Muscle of leg (tissue), 11 donors: ENCODE measurements around the gene PTRHD1. TPM values are rescaled to one million over a fixed set of nuclear protein-coding genes. Genes with fewer than 3 reads are reported as not detected.

Experiments
- DNase-seq: peaks from one replicate; pipeline ENCODE4 v3.0.0; 2013
- H3K27ac ChIP-seq: one replicate; pipeline ENCODE4 v1.5.1; 2013; ENCODE audit warnings: mild to moderate bottlenecking, low read length, control low read depth
- H3K27me3 ChIP-seq: one replicate; pipeline ENCODE4 v1.6.1; 2013; ENCODE audit warnings: low read length; ENCODE audit not compliant: control insufficient read depth, insufficient read depth
- H3K36me3 ChIP-seq: one replicate; pipeline ENCODE4 v1.6.1; 2013; ENCODE audit warnings: low read length; ENCODE audit not compliant: control insufficient read depth, insufficient read depth
- H3K4me1 ChIP-seq: one replicate; pipeline ENCODE4 v1.6.1; 2013; ENCODE audit warnings: low read length; ENCODE audit not compliant: control insufficient read depth, insufficient read depth
- H3K4me3 ChIP-seq: one replicate; pipeline ENCODE4 v1.5.1; 2013; ENCODE audit warnings: low read length, control low read depth
- H3K9me3 ChIP-seq: replicated peaks from 2 replicates; pipeline ENCODE4 v1.6.1; 2013; ENCODE audit warnings: low read depth, low read length; ENCODE audit not compliant: control insufficient read depth
- WGBS: methylation state at CpG from one replicate; pipeline ENCODE4 v1.1.5; 2013; ENCODE audit warnings: missing lambda C conversion rate; ENCODE audit not compliant: insufficient coverage; 5-methylcytosine and 5-hydroxymethylcytosine counted together
- polyA plus RNA-seq, 8 donors: library from polyadenylated mRNA; unstranded; fragments of 120-200 nt; gene quantifications; one replicate each; pipeline versions ENCODE4 v1.2.1 to v1.2.3, GENCODE V29; 2013; ENCODE audit warnings: inconsistent platforms in 1 of 8, low replicate concordance in 1 of 8; ENCODE audit not compliant: insufficient read length in 8 of 8, insufficient read depth in 1 of 8
- total RNA-seq: library from RNA; stranded (reverse); fragments of 120-200 nt; gene quantifications from one replicate; pipeline ENCODE4 v1.2.4, GENCODE V29; 2013

Gene PTRHD1
- total and polyA plus RNA-seq, 9 donors = 35.9 to 60.9 (median 42.1) TPM

DNA sequence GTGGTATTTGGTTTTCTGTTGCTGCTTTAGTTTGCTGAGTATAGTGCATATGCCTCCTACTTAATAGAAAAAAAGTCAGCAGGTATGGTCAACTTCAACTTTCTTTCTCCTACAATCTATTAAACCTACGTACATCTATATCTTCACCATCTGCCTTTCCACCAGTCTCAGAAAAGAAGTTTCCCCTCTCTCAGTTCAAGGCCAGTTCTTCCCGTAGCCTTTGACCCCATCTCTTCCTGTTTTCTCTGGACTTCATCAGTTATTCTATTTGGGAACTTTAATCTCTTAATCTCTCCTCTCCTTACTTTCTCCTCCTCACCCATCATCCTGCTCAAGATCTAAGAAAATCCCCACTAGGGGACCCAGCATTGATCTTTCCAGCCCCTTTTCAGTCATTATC is 5.7 kb downstream of the PTRHD1 start:
- no peak for DNase-seq
- peaks cover 13% of the 10 kb centered on the region for H3K36me3 ChIP-seq
- no peak overlapping the region for H3K27ac ChIP-seq
- no peaks in the 10 kb centered on the region for H3K27me3 ChIP-seq
- H3K4me1 ChIP-seq = peaks cover 6% of the 10 kb centered on the region
- WGBS = 64% methylated on average over 2 of the region's 2 CpGs
- H3K9me3 ChIP-seq = no peaks in the 10 kb centered on the region
- no peak overlapping the region for H3K4me3 ChIP-seq

- no peak overlapping the region for H3K27ac ChIP-seq
- H3K36me3 ChIP-seq = peaks cover 13% of the 10 kb centered on the region
- no peak overlapping the region for H3K4me3 ChIP-seq
- H3K27me3 ChIP-seq = no peaks in the 10 kb centered on the region
- DNase-seq = peak; percentile 43
- no peaks in the 10 kb centered on the region for H3K9me3 ChIP-seq
- 69% methylated on average over 6 of the region's 6 CpGs for WGBS
- H3K4me1 ChIP-seq = peaks cover 6% of the 10 kb centered on the region
These were observed 7.4 kb downstream of the PTRHD1 start for GRCh38 chr2:24785671-24786321.

GRCh38 chr2:24783641-24784040 is 9.6 kb downstream of the PTRHD1 start:
- Histone ChIP-seq H3K9me3 (no peaks in the 10 kb centered on the region), H3K27me3 (no peaks in the 10 kb centered on the region), H3K4me1 (peaks cover 6% of the 10 kb centered on the region), H3K36me3 (no peaks in the 10 kb centered on the region), H3K27ac (no peak overlapping the region), H3K4me3 (no peak overlapping the region)
- WGBS = no CpG with 5 or more reads among the region's 3 CpGs
- no peak for DNase-seq

- no peak for DNase-seq
- Histone ChIP-seq H3K4me3 (no peak overlapping the region), H3K36me3 (peaks cover under 1% of the 10 kb centered on the region), H3K27me3 (no peaks in the 10 kb centered on the region), H3K27ac (no peak overlapping the region), H3K9me3 (no peaks in the 10 kb centered on the region), H3K4me1 (no peaks in the 10 kb centered on the region)
- no CpG with 5 or more reads among the region's 2 CpGs for WGBS
These were observed 14.1 kb downstream of the PTRHD1 start for GRCh38 chr2:24779116-24779515.

GRCh38 chr2:24774373-24774772 is 18.8 kb downstream of the PTRHD1 start:
- Histone ChIP-seq H3K27me3 (no peaks in the 10 kb centered on the region), H3K4me3 (no peak overlapping the region), H3K9me3 (no peaks in the 10 kb centered on the region), H3K36me3 (peaks cover 22% of the 10 kb centered on the region), H3K4me1 (peaks cover 2% of the 10 kb centered on the region), H3K27ac (no peak overlapping the region)
- DNase-seq = no peak
- 54% methylated on average over 2 of the region's 3 CpGs for WGBS

GRCh38 chr2:24771764-24772586 is 21.2 kb downstream of the PTRHD1 start:
- H3K4me3 ChIP-seq = no peak overlapping the region
- H3K36me3 ChIP-seq = peaks cover 34% of the 10 kb centered on the region
- no peak overlapping the region for H3K27ac ChIP-seq
- no peak for DNase-seq
- H3K9me3 ChIP-seq = no peaks in the 10 kb centered on the region
- no peaks in the 10 kb centered on the region for H3K27me3 ChIP-seq
- peaks cover 2% of the 10 kb centered on the region for H3K4me1 ChIP-seq
- 59% methylated on average over 2 of the region's 5 CpGs for WGBS

DNA sequence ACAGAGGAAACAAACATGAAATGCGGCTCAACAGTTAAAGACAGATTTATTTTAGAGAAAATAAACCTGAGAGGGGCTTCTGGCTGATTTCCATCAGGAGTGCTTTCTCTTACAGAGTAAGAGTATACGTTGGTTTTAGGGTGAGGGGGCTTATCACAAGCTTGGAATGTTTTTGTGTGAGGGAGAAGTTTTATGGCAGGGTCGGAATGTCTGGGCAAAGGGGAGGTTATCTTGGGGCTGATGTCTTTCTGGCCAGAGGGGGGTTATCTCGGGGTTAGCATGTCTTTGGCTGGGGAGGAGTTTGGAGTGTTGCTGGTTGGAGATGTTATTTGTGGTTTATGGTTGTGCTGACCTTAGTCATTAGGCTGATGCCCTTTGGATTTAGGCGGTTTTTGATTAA is 22.1 kb downstream of the PTRHD1 start:
- Histone ChIP-seq H3K9me3 (no peaks in the 10 kb centered on the region), H3K4me3 (no peak overlapping the region), H3K27me3 (no peaks in the 10 kb centered on the region), H3K36me3 (peaks cover 41% of the 10 kb centered on the region), H3K27ac (no peak overlapping the region), H3K4me1 (peaks cover 2% of the 10 kb centered on the region)
- DNase-seq = no peak
- WGBS = 61% methylated on average over 4 of the region's 5 CpGs

GRCh38 chr2:24768601-24769000 is 24.6 kb downstream of the PTRHD1 start:
- Histone ChIP-seq H3K27ac (no peak overlapping the region), H3K27me3 (no peaks in the 10 kb centered on the region), H3K4me3 (no peak overlapping the region), H3K36me3 (peaks cover 55% of the 10 kb centered on the region), H3K9me3 (no peaks in the 10 kb centered on the region), H3K4me1 (peaks cover 2% of the 10 kb centered on the region)
- DNase-seq = no peak
- WGBS = 57% methylated on average over 2 of the region's 7 CpGs

DNA sequence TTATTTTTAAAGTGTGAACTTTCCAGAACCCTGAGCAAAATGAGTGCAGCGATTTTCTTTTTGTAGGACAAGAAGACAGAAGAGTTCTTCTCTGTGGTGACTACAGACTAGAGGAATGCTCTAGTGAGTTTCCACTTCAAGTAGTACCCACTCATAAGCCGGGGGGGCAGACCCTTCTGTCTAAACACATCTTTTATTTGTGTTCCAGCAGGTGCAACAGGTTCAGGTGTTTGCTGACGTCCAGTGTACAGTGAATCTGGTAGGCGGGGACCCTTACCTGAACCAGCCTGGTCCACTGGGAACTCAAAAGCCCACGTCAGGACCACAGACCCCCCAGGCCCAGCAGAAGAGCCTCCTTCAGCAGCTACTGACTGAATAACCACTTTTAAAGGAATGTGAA is 25.2 kb downstream of the PTRHD1 start:
- no peak for DNase-seq
- Histone ChIP-seq H3K36me3 (peaks cover 59% of the 10 kb centered on the region), H3K4me3 (no peak overlapping the region), H3K27me3 (no peaks in the 10 kb centered on the region), H3K4me1 (peaks cover 2% of the 10 kb centered on the region), H3K27ac (no peak overlapping the region), H3K9me3 (no peaks in the 10 kb centered on the region)
- WGBS = 93% methylated on average over 2 of the region's 5 CpGs

- H3K27ac ChIP-seq = no peak overlapping the region
- H3K4me1 ChIP-seq = no peaks in the 10 kb centered on the region
- peaks cover 73% of the 10 kb centered on the region for H3K36me3 ChIP-seq
- no peaks in the 10 kb centered on the region for H3K9me3 ChIP-seq
- 68% methylated on average over 6 of the region's 6 CpGs for WGBS
- H3K4me3 ChIP-seq = no peak overlapping the region
- no peak for DNase-seq
- no peaks in the 10 kb centered on the region for H3K27me3 ChIP-seq
These were observed 26.6 kb downstream of the PTRHD1 start for GRCh38 chr2:24766609-24767008.
